ENCODE measurements around the gene GRIP2.

The GRIP2 gene

DNA sequence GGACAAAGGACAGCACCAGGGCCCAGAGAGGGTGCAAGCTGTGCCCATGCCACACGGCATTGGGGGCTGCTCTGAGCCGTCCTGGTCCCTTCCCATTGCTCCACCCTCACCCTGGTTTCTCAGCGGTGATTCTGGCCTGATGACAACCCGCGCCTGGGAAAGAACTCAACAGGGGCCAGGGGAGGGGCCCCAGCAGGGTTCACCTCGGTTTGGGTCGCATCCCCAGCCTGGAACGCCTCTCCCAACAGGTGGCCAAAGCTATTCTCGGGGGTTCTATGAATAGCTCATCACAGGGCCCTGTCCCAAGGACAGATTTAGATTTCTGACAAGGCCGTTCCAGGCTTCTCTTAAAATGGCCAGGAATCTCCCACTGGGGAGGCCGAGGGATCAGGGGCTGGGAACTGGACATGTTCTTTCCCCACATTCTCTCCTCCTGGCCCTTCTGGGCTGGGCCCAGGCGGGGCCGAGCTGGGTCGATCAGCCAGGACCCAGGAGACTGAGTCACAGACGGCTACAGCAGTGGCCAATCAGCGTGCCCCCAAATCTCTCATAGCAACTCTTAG is 17.9 kb downstream of the GRIP2 start:
- CTCF ChIA-PET = interaction anchor here (1.5 kb wide), 1 partner anchor 13 kb away, joined by 3 read pairs; no protein-coding TSS in a partner anchor
- TF ChIP-seq ELF4 (IDR thresholded peaks at IDR 0.05) = no peak
- TF ChIP-seq BHLHE40 (IDR thresholded peaks at IDR 0.05; ENCODE audit: borderline replicate concordance) = no peak
- TF ChIP-seq FOXK2 (IDR thresholded peaks at IDR 0.05) = no peak
- no peak for TF ChIP-seq L3MBTL2 (conservative IDR thresholded peaks at IDR 0.05)
- TF ChIP-seq NFRKB (IDR thresholded peaks at IDR 0.05) = no peak
- TF ChIP-seq HDGF (IDR thresholded peaks at IDR 0.05; ENCODE audit: borderline replicate concordance) = no peak
- TF ChIP-seq FOXM1 (IDR thresholded peaks at IDR 0.05; ENCODE audit: borderline replicate concordance) = no peak
- TF ChIP-seq SP1 (IDR thresholded peaks at IDR 0.05) = no peak
- no peak for TF ChIP-seq CTBP1 (IDR thresholded peaks at IDR 0.05; ENCODE audit: borderline replicate concordance)
- TF ChIP-seq, protein P1, sequence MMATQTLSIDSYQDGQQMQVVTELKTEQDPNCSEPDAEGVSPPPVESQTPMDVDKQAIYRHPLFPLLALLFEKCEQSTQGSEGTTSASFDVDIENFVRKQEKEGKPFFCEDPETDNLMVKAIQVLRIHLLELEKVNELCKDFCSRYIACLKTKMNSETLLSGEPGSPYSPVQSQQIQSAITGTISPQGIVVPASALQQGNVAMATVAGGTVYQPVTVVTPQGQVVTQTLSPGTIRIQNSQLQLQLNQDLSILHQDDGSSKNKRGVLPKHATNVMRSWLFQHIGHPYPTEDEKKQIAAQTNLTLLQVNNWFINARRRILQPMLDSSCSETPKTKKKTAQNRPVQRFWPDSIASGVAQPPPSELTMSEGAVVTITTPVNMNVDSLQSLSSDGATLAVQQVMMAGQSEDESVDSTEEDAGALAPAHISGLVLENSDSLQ (IDR thresholded peaks at IDR 0.05) = no peak
- TF ChIP-seq ZNF384 (IDR thresholded peaks at IDR 0.05) = no peak
- no peak for TF ChIP-seq LEF1 (IDR thresholded peaks at IDR 0.05; ENCODE audit: borderline replicate concordance)
- TF ChIP-seq TARDBP (IDR thresholded peaks at IDR 0.05) = no peak
- TF ChIP-seq SUZ12 (IDR thresholded peaks at IDR 0.05) = no peak
- TF ChIP-seq FOXA1 (IDR thresholded peaks at IDR 0.05) = no peak
- TF ChIP-seq ARNT (IDR thresholded peaks at IDR 0.05) = no peak
- POLR2A ChIA-PET = no interaction called here
- no peak for DNase-seq (ENCODE audit: extremely low spot score)

DNA sequence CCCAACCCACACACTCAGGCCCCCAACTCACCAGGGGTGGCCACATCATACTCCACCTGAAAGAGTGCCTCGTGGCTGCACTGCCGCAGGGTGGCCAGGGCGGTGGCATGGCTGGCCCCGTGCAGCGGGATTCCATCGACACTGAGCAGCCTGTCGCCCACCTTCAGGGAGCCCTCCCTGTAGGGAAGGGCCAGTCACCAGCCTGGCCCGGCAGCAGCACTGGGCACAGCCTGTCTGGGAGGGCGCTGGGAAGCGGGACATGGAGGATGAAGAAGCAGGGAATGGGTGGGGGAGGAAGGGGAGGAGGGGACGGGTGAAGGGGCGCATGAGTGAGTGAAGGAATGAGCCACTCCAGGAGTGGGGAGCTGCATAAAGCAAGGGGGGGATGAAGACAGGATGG is 18.5 kb downstream of the GRIP2 start:
- DNase-seq (ENCODE audit: extremely low spot score) = no peak
- TF ChIP-seq TARDBP (IDR thresholded peaks at IDR 0.05) = no peak
- TF ChIP-seq FOXK2 (IDR thresholded peaks at IDR 0.05) = no peak
- no peak for TF ChIP-seq FOXM1 (IDR thresholded peaks at IDR 0.05; ENCODE audit: borderline replicate concordance)
- TF ChIP-seq, protein P1 (IDR thresholded peaks at IDR 0.05) = no peak
- no peak for TF ChIP-seq ARNT (IDR thresholded peaks at IDR 0.05)
- TF ChIP-seq FOXA1 (IDR thresholded peaks at IDR 0.05) = no peak
- TF ChIP-seq SP1 (IDR thresholded peaks at IDR 0.05) = no peak
- no peak for TF ChIP-seq HDGF (IDR thresholded peaks at IDR 0.05; ENCODE audit: borderline replicate concordance)
- TF ChIP-seq CTBP1 (IDR thresholded peaks at IDR 0.05; ENCODE audit: borderline replicate concordance) = no peak
- no peak for TF ChIP-seq NFRKB (IDR thresholded peaks at IDR 0.05)
- no peak for TF ChIP-seq ZNF384 (IDR thresholded peaks at IDR 0.05)
- TF ChIP-seq ELF4 (IDR thresholded peaks at IDR 0.05) = no peak
- no peak for TF ChIP-seq LEF1 (IDR thresholded peaks at IDR 0.05; ENCODE audit: borderline replicate concordance)
- TF ChIP-seq SUZ12 (IDR thresholded peaks at IDR 0.05) = no peak
- no peak for TF ChIP-seq L3MBTL2 (conservative IDR thresholded peaks at IDR 0.05)
- POLR2A ChIA-PET = no interaction called here
- CTCF ChIA-PET = interaction anchor here (1.5 kb wide), 1 partner anchor 13 kb away, joined by 3 read pairs; no protein-coding TSS in a partner anchor

DNA sequence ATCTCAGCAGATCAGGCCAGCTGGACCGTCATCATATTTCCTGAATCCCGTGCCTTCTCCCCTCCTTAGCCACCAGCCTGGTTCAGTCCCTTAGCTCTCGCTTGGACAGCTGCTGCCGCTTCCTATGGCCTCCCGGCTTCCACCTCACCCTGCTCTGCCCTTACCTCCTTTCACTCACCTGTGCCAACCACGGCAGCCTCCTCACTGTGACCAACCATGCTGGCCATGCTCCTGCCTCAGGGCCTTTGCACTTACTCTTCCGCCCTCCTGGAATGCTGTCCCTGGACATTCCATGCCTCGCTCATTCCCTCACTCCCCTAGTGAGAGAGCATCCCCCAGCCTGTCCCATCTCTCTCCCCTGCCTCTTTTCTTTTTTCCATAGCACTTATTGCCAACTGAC is 19.2 kb downstream of the GRIP2 start:
- POLR2A ChIA-PET = no interaction called here
- no peak for DNase-seq (ENCODE audit: extremely low spot score)
- CTCF ChIA-PET = interaction anchor here (0.6 to 1.5 kb wide), 2 partner anchors 12 to 405 kb away, joined by 3 read pairs; no protein-coding TSS in a partner anchor
- TF ChIP-seq LEF1 (IDR thresholded peaks at IDR 0.05; ENCODE audit: borderline replicate concordance) = no peak
- no peak for TF ChIP-seq L3MBTL2 (conservative IDR thresholded peaks at IDR 0.05)
- no peak for TF ChIP-seq NFRKB (IDR thresholded peaks at IDR 0.05)
- no peak for TF ChIP-seq CTBP1 (IDR thresholded peaks at IDR 0.05; ENCODE audit: borderline replicate concordance)
- TF ChIP-seq FOXM1 (IDR thresholded peaks at IDR 0.05; ENCODE audit: borderline replicate concordance) = no peak
- TF ChIP-seq BHLHE40 (IDR thresholded peaks at IDR 0.05; ENCODE audit: borderline replicate concordance) = no peak
- no peak for TF ChIP-seq ELF4 (IDR thresholded peaks at IDR 0.05)
- no peak for TF ChIP-seq SUZ12 (IDR thresholded peaks at IDR 0.05)
- TF ChIP-seq, protein P1 (IDR thresholded peaks at IDR 0.05) = no peak
- no peak for TF ChIP-seq FOXK2 (IDR thresholded peaks at IDR 0.05)
- no peak for TF ChIP-seq ZNF384 (IDR thresholded peaks at IDR 0.05)
- TF ChIP-seq HDGF (IDR thresholded peaks at IDR 0.05; ENCODE audit: borderline replicate concordance) = no peak
- no peak for TF ChIP-seq SP1 (IDR thresholded peaks at IDR 0.05)
- no peak for TF ChIP-seq ARNT (IDR thresholded peaks at IDR 0.05)
- no peak for TF ChIP-seq FOXA1 (IDR thresholded peaks at IDR 0.05)
- TF ChIP-seq TARDBP (IDR thresholded peaks at IDR 0.05) = no peak

DNA sequence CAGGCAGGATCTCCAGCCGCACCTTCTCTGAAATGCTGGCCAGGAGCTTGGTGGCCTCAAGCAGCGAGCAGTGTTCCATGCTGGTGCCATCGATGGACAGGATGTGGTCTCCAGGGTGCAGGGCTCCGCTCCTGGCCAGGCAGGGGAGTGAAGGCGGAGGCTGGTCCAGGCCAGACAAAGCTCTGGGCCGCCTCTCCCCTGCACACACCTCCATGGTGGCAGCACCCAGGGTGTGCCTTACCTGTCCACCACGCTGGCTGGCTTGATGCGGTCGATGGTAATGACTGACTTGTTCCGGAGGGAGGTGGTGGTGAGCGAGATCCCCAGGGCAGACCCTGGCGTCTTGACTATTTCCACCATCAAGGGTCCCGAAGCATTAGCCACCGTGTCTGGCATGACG is 20.0 kb downstream of the GRIP2 start:
- no peak for TF ChIP-seq CTBP1 (IDR thresholded peaks at IDR 0.05; ENCODE audit: borderline replicate concordance)
- TF ChIP-seq HDGF (IDR thresholded peaks at IDR 0.05; ENCODE audit: borderline replicate concordance) = no peak
- TF ChIP-seq LEF1 (IDR thresholded peaks at IDR 0.05; ENCODE audit: borderline replicate concordance) = no peak
- no peak for TF ChIP-seq NFRKB (IDR thresholded peaks at IDR 0.05)
- no peak for TF ChIP-seq TARDBP (IDR thresholded peaks at IDR 0.05)
- TF ChIP-seq FOXM1 (IDR thresholded peaks at IDR 0.05; ENCODE audit: borderline replicate concordance) = no peak
- TF ChIP-seq ELF4 (IDR thresholded peaks at IDR 0.05) = no peak
- no peak for TF ChIP-seq SUZ12 (IDR thresholded peaks at IDR 0.05)
- TF ChIP-seq FOXK2 (IDR thresholded peaks at IDR 0.05) = no peak
- TF ChIP-seq BHLHE40 (IDR thresholded peaks at IDR 0.05; ENCODE audit: borderline replicate concordance) = no peak
- ChIA-PET CTCF (interaction anchor here (0.9 kb wide), 1 partner anchor 11 kb away, joined by 3 read pairs; no protein-coding TSS in a partner anchor), POLR2A (interaction anchor here (1.2 kb wide), 1 partner anchor 20 kb away, joined by 3 read pairs; no protein-coding TSS in a partner anchor)
- no peak for DNase-seq (ENCODE audit: extremely low spot score)

DNA sequence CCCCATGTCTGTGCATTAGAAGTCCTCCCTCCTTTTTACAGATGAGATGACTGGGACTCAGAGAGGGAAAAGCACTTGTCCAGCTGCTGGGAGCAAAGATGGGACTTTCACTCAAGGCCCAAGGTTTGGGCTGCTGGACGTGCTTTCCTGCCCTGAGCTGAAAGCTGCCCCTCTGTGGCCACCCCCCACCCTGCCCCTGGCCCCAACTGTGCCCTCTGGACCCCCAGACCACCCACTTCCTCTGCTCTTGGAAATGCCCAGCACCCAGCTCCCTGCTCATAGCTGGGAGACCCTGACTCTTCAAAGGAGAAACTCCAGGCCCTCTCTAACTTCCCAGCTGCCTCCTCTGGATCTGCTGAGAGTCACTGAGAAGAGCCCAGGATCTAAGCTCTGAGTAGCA is 20.7 kb downstream of the GRIP2 start:
- DNase-seq (ENCODE audit: extremely low spot score) = no peak

More for the DNA sequence above, 20.7 kb downstream of the GRIP2 start:
- ChIA-PET POLR2A (interaction anchor here (1.2 kb wide), 1 partner anchor 20 kb away, joined by 3 read pairs; no protein-coding TSS in a partner anchor), CTCF (interaction anchor here (0.9 kb wide), 1 partner anchor 10 kb away, joined by 3 read pairs; no protein-coding TSS in a partner anchor)
- no peak for TF ChIP-seq ELF4 (IDR thresholded peaks at IDR 0.05)
- TF ChIP-seq LEF1 (IDR thresholded peaks at IDR 0.05; ENCODE audit: borderline replicate concordance) = no peak
- TF ChIP-seq, protein P1 (IDR thresholded peaks at IDR 0.05) = no peak
- TF ChIP-seq FOXM1 (IDR thresholded peaks at IDR 0.05; ENCODE audit: borderline replicate concordance) = no peak
- no peak for TF ChIP-seq L3MBTL2 (conservative IDR thresholded peaks at IDR 0.05)
- no peak for TF ChIP-seq NFRKB (IDR thresholded peaks at IDR 0.05)
- TF ChIP-seq FOXK2 (IDR thresholded peaks at IDR 0.05) = no peak
- TF ChIP-seq HDGF (IDR thresholded peaks at IDR 0.05; ENCODE audit: borderline replicate concordance) = no peak
- TF ChIP-seq ZNF384 (IDR thresholded peaks at IDR 0.05) = no peak
- no peak for TF ChIP-seq ARNT (IDR thresholded peaks at IDR 0.05)
- no peak for TF ChIP-seq SP1 (IDR thresholded peaks at IDR 0.05)
- TF ChIP-seq SUZ12 (IDR thresholded peaks at IDR 0.05) = no peak
- no peak for TF ChIP-seq CTBP1 (IDR thresholded peaks at IDR 0.05; ENCODE audit: borderline replicate concordance)
- no peak for TF ChIP-seq FOXA1 (IDR thresholded peaks at IDR 0.05)
- no peak for TF ChIP-seq TARDBP (IDR thresholded peaks at IDR 0.05)
